SK-N-SH (cell line): ENCODE data around the gene SPG7. TPM values are rescaled to one million over a fixed set of nuclear protein-coding genes. Genes with fewer than 3 reads are reported as not detected.

Experiments used
- CTCF ChIA-PET: fragments of 300-600, 350-600 bp; formaldehyde crosslinking; extraction: SDS; loops from one replicate; lab custom pipeline; 2021; lab: Yijun Ruan, JAX
- POLR2A ChIA-PET: fragments of 350-600 bp; sonication (Branson Sonifier 250); formaldehyde crosslinking; extraction: SDS; loops from one replicate; lab custom pipeline; 2020; ENCODE audit warnings: antibody characterized with exemption, inconsistent platforms; lab: Yijun Ruan, JAX
- DNase-seq: peaks from one replicate; pipeline ENCODE4 v3.0.0; 2012
- H2AFZ ChIP-seq: fragments of 200-600 bp; sonication (generic); 2 replicates; pipeline ENCODE4 v1.8.1; 2016; ENCODE audit warnings: antibody characterized with exemption, mild to moderate bottlenecking, low read depth
- H3F3A ChIP-seq: fragments of 200-600 bp; sonication (generic); replicated peaks from 2 replicates; pipeline ENCODE3; 2016; ENCODE audit warnings: antibody characterized with exemption, mild to moderate bottlenecking; ENCODE audit not compliant: insufficient read depth
- H3K27ac ChIP-seq, 2 experiments: fragments of 200-500 bp in 1 of 2; fragments of 200-600 bp in 1 of 2; sonication (Bioruptor generic) in 1 of 2; sonication (generic), shearing (Covaris generic) in 1 of 2; 2 replicates each; pipeline versions ENCODE4 v1.5.1 to v1.6.1; 2014 to 2016; ENCODE audit warnings: low read depth in 2 of 2, inconsistent platforms in 1 of 2, low read length in 1 of 2, mild to moderate bottlenecking in 1 of 2, mixed read lengths in 1 of 2
- H3K27me3 ChIP-seq: fragments of 200-600 bp; sonication (generic), shearing (Covaris generic); 2 replicates; pipeline ENCODE4 v1.6.1; 2016; ENCODE audit warnings: mixed run types; ENCODE audit not compliant: insufficient read depth
- H3K36me3 ChIP-seq, 2 experiments: fragments of 200-500 bp in 1 of 2; fragments of 200-600 bp in 1 of 2; sonication (Bioruptor generic) in 1 of 2; sonication (generic) in 1 of 2; replicated peaks in 1 of 2; 2 replicates each; pipeline versions ENCODE3 to v1.5.1; 2014 to 2016; ENCODE audit warnings: low read length in 1 of 2, mild to moderate bottlenecking in 1 of 2; ENCODE audit not compliant: insufficient read depth in 2 of 2, control insufficient read depth in 1 of 2
- H3K4me1 ChIP-seq, 2 experiments: fragments of 200-500 bp in 1 of 2; fragments of 200-600 bp in 1 of 2; sonication (Bioruptor generic) in 1 of 2; sonication (generic), shearing (Covaris generic) in 1 of 2; 2 replicates each; pipeline versions ENCODE4 v1.5.1 to v1.6.1; 2014 to 2016; ENCODE audit warnings: low read depth in 1 of 2, low read length in 1 of 2, mixed run types in 1 of 2; ENCODE audit not compliant: insufficient read depth in 2 of 2, control insufficient read depth in 1 of 2
- H3K4me2 ChIP-seq: fragments of 200-600 bp; sonication (generic), shearing (Covaris generic); 2 replicates; pipeline ENCODE4 v1.6.1; 2017; ENCODE audit warnings: mixed run types
- H3K4me3 ChIP-seq, 2 experiments: fragments of 200-500 bp in 1 of 2; fragments of 200-600 bp in 1 of 2; sonication (Bioruptor generic) in 1 of 2; sonication (generic), shearing (Covaris generic) in 1 of 2; 2 replicates each; pipeline versions ENCODE4 v1.5.1 to v1.8.1; 2014 to 2016; ENCODE audit warnings: low read depth in 2 of 2, inconsistent platforms in 1 of 2, low read length in 1 of 2, mild to moderate bottlenecking in 1 of 2, mixed read lengths in 1 of 2, moderate library complexity in 1 of 2
- H3K79me2 ChIP-seq: fragments of 200-600 bp; sonication (generic); 2 replicates; pipeline ENCODE4 v1.8.1; 2017; ENCODE audit warnings: mild to moderate bottlenecking; ENCODE audit not compliant: insufficient read depth
- H3K9ac ChIP-seq: fragments of 200-600 bp; sonication (generic); 2 replicates; pipeline ENCODE4 v1.6.1; 2017; ENCODE audit warnings: mixed run types
- H3K9me2 ChIP-seq: fragments of 200-600 bp; sonication (generic); 2 replicates; pipeline ENCODE4 v1.6.1; 2017; ENCODE audit warnings: mixed run types
- H3K9me3 ChIP-seq: fragments of 200-600 bp; sonication (generic); 2 replicates; pipeline ENCODE4 v1.6.1; 2017; ENCODE audit warnings: mixed run types, mild to moderate bottlenecking, moderate library complexity
- H4K20me1 ChIP-seq: fragments of 200-600 bp; sonication (generic); 2 replicates; pipeline ENCODE4 v1.6.1; 2017; ENCODE audit warnings: mild to moderate bottlenecking, mixed run types; ENCODE audit not compliant: insufficient read depth
- FOSL2 ChIP-seq: IDR thresholded peaks from 2 replicates; pipeline ENCODE4 v1.4.0; 2012; ENCODE audit warnings: low read depth, mild to moderate bottlenecking, moderate library complexity, borderline replicate concordance
- JUND ChIP-seq: IDR thresholded peaks from 2 replicates; pipeline ENCODE4 v1.4.0; 2012
- MEF2A ChIP-seq: IDR thresholded peaks from 2 replicates; pipeline ENCODE4 v1.4.0; 2012; ENCODE audit warnings: low read depth, borderline replicate concordance
- POLR2AphosphoS5 ChIP-seq: IDR thresholded peaks from 2 replicates; pipeline ENCODE4 v1.6.1; 2012; ENCODE audit warnings: low read depth, low read length
- RFX5 ChIP-seq: IDR thresholded peaks from 2 replicates; pipeline ENCODE4 v1.6.1; 2012; ENCODE audit warnings: mild to moderate bottlenecking, improper control_type of control experiment, low read length
- SMC3 ChIP-seq: IDR thresholded peaks from 2 replicates; pipeline ENCODE4 v1.6.1; 2012; ENCODE audit warnings: low read depth, low read length, improper control_type of control experiment
- USF2 ChIP-seq: fragments of 150-350 bp; IDR thresholded peaks from 2 replicates; pipeline ENCODE4 v1.6.1; 2017; ENCODE audit warnings: antibody characterized with exemption, low read length, low read depth, borderline replicate concordance
- WGBS: methylation state at CpG from one replicate; pipeline ENCODE4 v1.1.6; 2017; ENCODE audit warnings: low lambda C conversion rate; 5-methylcytosine and 5-hydroxymethylcytosine counted together
- polyA plus RNA-seq, 3 experiments: library from polyadenylated mRNA; depleted of rRNA; stranded (reverse); fragments of >200 nt; gene quantifications; 2 replicates each; pipeline ENCODE4 v1.2.3, GENCODE V29; 2012
- TF ChIP-seq, protein P1 (sequence below): fragments of 200-600 bp; sonication (generic); IDR thresholded peaks from 2 replicates; pipeline ENCODE4 v1.6.1; 2017; ENCODE audit warnings: antibody characterized with exemption, mild to moderate bottlenecking, moderate library complexity
- TF ChIP-seq, protein P2 (sequence below): IDR thresholded peaks from 2 replicates; pipeline ENCODE4 v1.4.0; 2012; ENCODE audit warnings: low read depth, borderline replicate concordance
- TF ChIP-seq, protein P3 (sequence below): IDR thresholded peaks from 2 replicates; pipeline ENCODE4; 2012
- TF ChIP-seq, protein P4 (sequence below): fragments of 150-350 bp; IDR thresholded peaks from 2 replicates; pipeline ENCODE4 v1.6.1; 2016; ENCODE audit warnings: mild to moderate bottlenecking, low read depth, low read length
- TF ChIP-seq, protein P5 (sequence below): IDR thresholded peaks from 2 replicates; pipeline ENCODE4 v1.4.0; 2012; ENCODE audit warnings: low read depth, borderline replicate concordance

Gene SPG7
- polyA plus RNA-seq, 1 of the 3 experiments (the other 2 are of a cell fraction) = 100 TPM

DNA sequence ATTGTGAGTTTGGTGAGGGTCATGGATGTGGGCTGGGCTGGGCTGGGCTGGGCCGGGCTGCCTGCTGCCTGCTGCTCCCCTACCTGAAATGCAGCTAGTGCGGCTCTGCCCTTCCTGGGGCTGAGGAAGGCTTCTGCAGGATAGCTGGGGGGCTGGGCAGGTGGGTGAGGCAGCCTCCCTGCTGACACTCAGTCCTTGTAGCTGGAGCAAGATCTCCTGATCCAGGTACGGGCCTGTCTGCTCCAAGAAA, 57.0 kb downstream of the SPG7 start:
- CTCF ChIA-PET = interaction anchor here (0.6 to 3.4 kb wide), 14 partner anchors 16 to 317 kb away, joined by 3 to 20 read pairs (median 3); partner anchors contain the start of gene DPEP1
- no peak overlapping the region for H2AFZ ChIP-seq
- no peak overlapping the region for H3K9ac ChIP-seq

DNA sequence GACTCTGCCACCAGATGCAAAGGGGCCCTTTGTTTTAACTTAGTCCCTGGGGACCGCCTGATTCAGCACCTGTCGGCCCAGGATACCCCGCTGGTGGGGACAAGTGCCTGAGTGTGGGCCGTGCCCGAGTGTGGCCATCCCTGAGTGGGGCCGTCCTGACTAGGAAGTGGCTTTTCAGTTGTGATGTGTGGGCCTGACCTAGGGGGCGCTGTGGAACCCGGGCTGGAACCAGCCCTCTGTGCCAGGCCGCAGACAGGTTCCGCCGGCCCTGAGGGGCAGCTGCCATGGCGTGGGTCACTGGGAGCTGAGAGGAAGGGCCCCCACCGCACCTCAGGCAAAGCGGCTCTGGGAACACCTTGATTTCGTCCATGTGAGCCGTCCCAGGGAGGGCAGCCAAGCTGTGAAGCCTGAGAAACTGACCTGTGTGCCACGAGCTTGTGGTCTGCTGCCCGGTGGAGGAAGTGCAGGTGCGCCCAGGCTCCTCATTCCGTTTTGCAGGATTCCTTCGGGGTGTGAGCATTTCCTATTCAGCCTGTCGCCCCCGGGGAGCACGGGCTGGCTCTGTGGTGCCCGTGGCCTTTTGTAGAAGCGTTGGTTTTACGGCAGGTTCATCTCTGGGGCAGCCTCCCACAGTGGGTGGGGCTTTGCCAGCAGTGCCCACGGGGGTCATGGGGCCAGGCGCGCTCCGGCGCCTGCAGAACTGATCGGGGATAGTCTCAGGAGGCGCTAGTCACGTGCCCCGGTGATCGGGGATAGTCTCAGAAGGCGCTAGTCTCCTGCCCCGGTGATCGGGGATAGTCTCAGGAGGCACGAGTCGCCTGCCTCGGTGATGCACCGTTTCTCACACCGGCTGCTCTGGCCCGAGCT, 57.5 kb downstream of the SPG7 start:
- H2AFZ ChIP-seq = no peak overlapping the region
- H3K79me2 ChIP-seq = peaks cover 31% of the 10 kb centered on the region
- no peaks in the 10 kb centered on the region for H3K27me3 ChIP-seq
- no peak overlapping the region; a peak in 1 of 4 replicates for H3K4me3 ChIP-seq
- H3K9me2 ChIP-seq = no peaks in the 10 kb centered on the region
- peaks cover 28 to 30% of the 10 kb centered on the region in 2 experiments for H3K36me3 ChIP-seq
- peaks cover 51% of the 10 kb centered on the region for H3F3A ChIP-seq
- H3K27ac ChIP-seq = peak overlapping the region in 1 of 2 experiments; percentile 43; a peak in 3 of 4 replicates
- no peaks in the 10 kb centered on the region for H3K9me3 ChIP-seq
- H3K4me2 ChIP-seq = peak overlapping the region; percentile 28; the same call in 1 of the 2 replicates
- WGBS = 35% methylated on average over 28 of the region's 46 CpGs
- H3K9ac ChIP-seq = no peak overlapping the region
- CTCF ChIA-PET = interaction anchor here (0.6 to 3.4 kb wide), 17 partner anchors 16 to 868 kb away, joined by 3 to 20 read pairs (median 3); partner anchors contain the start of gene DPEP1
- POLR2A ChIA-PET = interaction anchor here (0.8 to 1.1 kb wide), 3 partner anchors 36 to 121 kb away, joined by 3 to 4 read pairs (median 3); partner anchors contain the start of gene CDK10
- H4K20me1 ChIP-seq = peaks cover 60% of the 10 kb centered on the region
- DNase-seq = peak; percentile 84
- peaks cover 19 to 44% of the 10 kb centered on the region in 2 experiments; a peak in 3 of 4 replicates for H3K4me1 ChIP-seq
- TF ChIP-seq POLR2AphosphoS5 (peak; percentile 54; the same call in 1 of the 2 replicates), SMC3 (peak; percentile 18; the same call in 1 of the 2 replicates), USF2 (no peak), RFX5 (no peak), JUND (peak; percentile 18; the same call in 1 of the 2 replicates)
- TF ChIP-seq, protein P1, sequence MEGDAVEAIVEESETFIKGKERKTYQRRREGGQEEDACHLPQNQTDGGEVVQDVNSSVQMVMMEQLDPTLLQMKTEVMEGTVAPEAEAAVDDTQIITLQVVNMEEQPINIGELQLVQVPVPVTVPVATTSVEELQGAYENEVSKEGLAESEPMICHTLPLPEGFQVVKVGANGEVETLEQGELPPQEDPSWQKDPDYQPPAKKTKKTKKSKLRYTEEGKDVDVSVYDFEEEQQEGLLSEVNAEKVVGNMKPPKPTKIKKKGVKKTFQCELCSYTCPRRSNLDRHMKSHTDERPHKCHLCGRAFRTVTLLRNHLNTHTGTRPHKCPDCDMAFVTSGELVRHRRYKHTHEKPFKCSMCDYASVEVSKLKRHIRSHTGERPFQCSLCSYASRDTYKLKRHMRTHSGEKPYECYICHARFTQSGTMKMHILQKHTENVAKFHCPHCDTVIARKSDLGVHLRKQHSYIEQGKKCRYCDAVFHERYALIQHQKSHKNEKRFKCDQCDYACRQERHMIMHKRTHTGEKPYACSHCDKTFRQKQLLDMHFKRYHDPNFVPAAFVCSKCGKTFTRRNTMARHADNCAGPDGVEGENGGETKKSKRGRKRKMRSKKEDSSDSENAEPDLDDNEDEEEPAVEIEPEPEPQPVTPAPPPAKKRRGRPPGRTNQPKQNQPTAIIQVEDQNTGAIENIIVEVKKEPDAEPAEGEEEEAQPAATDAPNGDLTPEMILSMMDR = peak; percentile 76
- TF ChIP-seq, protein P2, sequence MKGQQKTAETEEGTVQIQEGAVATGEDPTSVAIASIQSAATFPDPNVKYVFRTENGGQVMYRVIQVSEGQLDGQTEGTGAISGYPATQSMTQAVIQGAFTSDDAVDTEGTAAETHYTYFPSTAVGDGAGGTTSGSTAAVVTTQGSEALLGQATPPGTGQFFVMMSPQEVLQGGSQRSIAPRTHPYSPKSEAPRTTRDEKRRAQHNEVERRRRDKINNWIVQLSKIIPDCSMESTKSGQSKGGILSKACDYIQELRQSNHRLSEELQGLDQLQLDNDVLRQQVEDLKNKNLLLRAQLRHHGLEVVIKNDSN = no peak
- TF ChIP-seq, protein P3, sequence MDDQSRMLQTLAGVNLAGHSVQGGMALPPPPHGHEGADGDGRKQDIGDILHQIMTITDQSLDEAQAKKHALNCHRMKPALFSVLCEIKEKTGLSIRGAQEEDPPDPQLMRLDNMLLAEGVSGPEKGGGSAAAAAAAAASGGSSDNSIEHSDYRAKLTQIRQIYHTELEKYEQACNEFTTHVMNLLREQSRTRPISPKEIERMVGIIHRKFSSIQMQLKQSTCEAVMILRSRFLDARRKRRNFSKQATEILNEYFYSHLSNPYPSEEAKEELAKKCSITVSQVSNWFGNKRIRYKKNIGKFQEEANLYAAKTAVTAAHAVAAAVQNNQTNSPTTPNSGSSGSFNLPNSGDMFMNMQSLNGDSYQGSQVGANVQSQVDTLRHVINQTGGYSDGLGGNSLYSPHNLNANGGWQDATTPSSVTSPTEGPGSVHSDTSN = peak; percentile 50; the same call in 1 of the 2 replicates
- TF ChIP-seq, protein P4, sequence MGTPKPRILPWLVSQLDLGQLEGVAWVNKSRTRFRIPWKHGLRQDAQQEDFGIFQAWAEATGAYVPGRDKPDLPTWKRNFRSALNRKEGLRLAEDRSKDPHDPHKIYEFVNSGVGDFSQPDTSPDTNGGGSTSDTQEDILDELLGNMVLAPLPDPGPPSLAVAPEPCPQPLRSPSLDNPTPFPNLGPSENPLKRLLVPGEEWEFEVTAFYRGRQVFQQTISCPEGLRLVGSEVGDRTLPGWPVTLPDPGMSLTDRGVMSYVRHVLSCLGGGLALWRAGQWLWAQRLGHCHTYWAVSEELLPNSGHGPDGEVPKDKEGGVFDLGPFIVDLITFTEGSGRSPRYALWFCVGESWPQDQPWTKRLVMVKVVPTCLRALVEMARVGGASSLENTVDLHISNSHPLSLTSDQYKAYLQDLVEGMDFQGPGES = no peak

More for the DNA sequence above, 57.0 kb downstream of the SPG7 start:
- H3K27me3 ChIP-seq = no peaks in the 10 kb centered on the region
- peak overlapping the region in 1 of 2 experiments; percentile 2; a peak in 1 of 4 replicates for H3K27ac ChIP-seq
- H3K4me1 ChIP-seq = peaks cover 19 to 44% of the 10 kb centered on the region in 2 experiments; a peak in 3 of 4 replicates
- DNase-seq = peak; percentile 46
- H3K4me2 ChIP-seq = peak overlapping the region; percentile 28; the same call in 1 of the 2 replicates
- WGBS = 52% methylated on average over 2 of the region's 3 CpGs
- H3K79me2 ChIP-seq = peaks cover 34% of the 10 kb centered on the region
- peaks cover 60% of the 10 kb centered on the region for H4K20me1 ChIP-seq
- no peaks in the 10 kb centered on the region for H3K9me2 ChIP-seq
- peaks cover 28 to 30% of the 10 kb centered on the region in 2 experiments for H3K36me3 ChIP-seq
- POLR2A ChIA-PET = interaction anchor here (0.8 to 1.1 kb wide), 3 partner anchors 37 to 122 kb away, joined by 3 to 4 read pairs (median 3); partner anchors contain the start of gene CDK10
- no peaks in the 10 kb centered on the region for H3K9me3 ChIP-seq
- TF ChIP-seq, protein P5, sequence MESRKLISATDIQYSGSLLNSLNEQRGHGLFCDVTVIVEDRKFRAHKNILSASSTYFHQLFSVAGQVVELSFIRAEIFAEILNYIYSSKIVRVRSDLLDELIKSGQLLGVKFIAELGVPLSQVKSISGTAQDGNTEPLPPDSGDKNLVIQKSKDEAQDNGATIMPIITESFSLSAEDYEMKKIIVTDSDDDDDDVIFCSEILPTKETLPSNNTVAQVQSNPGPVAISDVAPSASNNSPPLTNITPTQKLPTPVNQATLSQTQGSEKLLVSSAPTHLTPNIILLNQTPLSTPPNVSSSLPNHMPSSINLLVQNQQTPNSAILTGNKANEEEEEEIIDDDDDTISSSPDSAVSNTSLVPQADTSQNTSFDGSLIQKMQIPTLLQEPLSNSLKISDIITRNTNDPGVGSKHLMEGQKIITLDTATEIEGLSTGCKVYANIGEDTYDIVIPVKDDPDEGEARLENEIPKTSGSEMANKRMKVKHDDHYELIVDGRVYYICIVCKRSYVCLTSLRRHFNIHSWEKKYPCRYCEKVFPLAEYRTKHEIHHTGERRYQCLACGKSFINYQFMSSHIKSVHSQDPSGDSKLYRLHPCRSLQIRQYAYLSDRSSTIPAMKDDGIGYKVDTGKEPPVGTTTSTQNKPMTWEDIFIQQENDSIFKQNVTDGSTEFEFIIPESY = 0 out of 2 replicates have a peak, but pooled peaks have one; percentile 4
- TF ChIP-seq, protein P3 = no peak
- no peak for TF ChIP-seq JUND
- TF ChIP-seq MEF2A = no peak
- TF ChIP-seq FOSL2 = no peak
- peaks cover 51% of the 10 kb centered on the region for H3F3A ChIP-seq
- no peak overlapping the region for H3K4me3 ChIP-seq
